HG03135 (cell line): ENCODE results near the gene MEF2C.

Experiments
- ATAC-seq: cut with Tn5 transposase; IDR thresholded peaks from one replicate; pipeline ENCODE4 v1.9.1; 2021; ENCODE audit warnings: mild to moderate bottlenecking, moderate library complexity; ENCODE audit not compliant: unreplicated experiment

Gene MEF2C

GRCh38 chr5:88830567-88830966, 52.4 kb downstream of the MEF2C start:
- no peak for ATAC-seq

- no peak for ATAC-seq
Observed at GRCh38 chr5:88829775-88830174, 53.2 kb downstream of the MEF2C start.

- no peak for ATAC-seq
Observed at GRCh38 chr5:88829054-88829453, 53.9 kb downstream of the MEF2C start.

- no peak for ATAC-seq
Observed at GRCh38 chr5:88827997-88828396, 55.0 kb downstream of the MEF2C start.

- ATAC-seq: peak; percentile 56
Observed at GRCh38 chr5:88826646-88827585, 56.1 kb downstream of the MEF2C start.

GRCh38 chr5:88825584-88826315, 57.2 kb downstream of the MEF2C start:
- no peak for ATAC-seq

- no peak for ATAC-seq
Observed at GRCh38 chr5:88824892-88825583, 57.9 kb downstream of the MEF2C start.

GRCh38 chr5:88824141-88824540, 58.8 kb downstream of the MEF2C start:
- ATAC-seq: no peak

GRCh38 chr5:88823201-88823600, 59.8 kb downstream of the MEF2C start:
- no peak for ATAC-seq

GRCh38 chr5:88821161-88821560, 61.8 kb downstream of the MEF2C start:
- no peak for ATAC-seq

- no peak for ATAC-seq
Observed at GRCh38 chr5:88820581-88820980, 62.4 kb downstream of the MEF2C start.

GRCh38 chr5:88819301-88819999, 63.5 kb downstream of the MEF2C start:
- peak; percentile 40 for ATAC-seq

- ATAC-seq: no peak
Observed at GRCh38 chr5:88818296-88818695, 64.7 kb downstream of the MEF2C start.

GRCh38 chr5:88816195-88816594, 66.8 kb downstream of the MEF2C start:
- no peak for ATAC-seq

GRCh38 chr5:88815050-88815789, 67.8 kb downstream of the MEF2C start:
- no peak for ATAC-seq

- ATAC-seq: no peak
Observed at GRCh38 chr5:88813805-88814575, 69.0 kb downstream of the MEF2C start.

- no peak for ATAC-seq
Observed at GRCh38 chr5:88813244-88813643, 69.7 kb downstream of the MEF2C start.

GRCh38 chr5:88808153-88808552, 74.8 kb downstream of the MEF2C start:
- ATAC-seq: peak; percentile 69

GRCh38 chr5:88807327-88807726, 75.7 kb downstream of the MEF2C start:
- ATAC-seq: no peak
